Astrocyte of the spinal cord (primary cell): ENCODE results near the gene FCRL6.

Experiments
- DNase-seq: peaks from one replicate; pipeline ENCODE4 v3.0.0; 2011; ENCODE audit warnings: low read depth, low spot score
- H3K4me3 ChIP-seq: 2 replicates; pipeline ENCODE4 v1.5.1; 2011; ENCODE audit warnings: low read depth, mild to moderate bottlenecking, low read length, moderate library complexity
- CTCF ChIP-seq: IDR thresholded peaks from 2 replicates; pipeline ENCODE4 v1.5.1; 2012; ENCODE audit warnings: low read depth, mild to moderate bottlenecking, low read length, inconsistent platforms
- in situ Hi-C: cut with HindIII; loops from 2 replicates; pipeline ENCODE4 v1.10.0; 2017; ENCODE audit warnings: low sequenced_read_pairs

FCRL6 gene

GRCh38 chr1:159791461-159791860 is 10.7 kb upstream of the FCRL6 start:
- DNase-seq = no peak
- TF ChIP-seq CTCF = no peak
- H3K4me3 ChIP-seq = no peak overlapping the region
- in situ Hi-C loops = loop anchor here (25.0 kb wide), 1 partner anchor 96 kb away; no protein-coding TSS in a partner anchor

GRCh38 chr1:159795534-159795933 is 6.6 kb upstream of the FCRL6 start:
- H3K4me3 ChIP-seq = no peak overlapping the region
- TF ChIP-seq CTCF = no peak
- in situ Hi-C loops = loop anchor here (25.0 kb wide), 1 partner anchor 92 kb away; no protein-coding TSS in a partner anchor
- no peak for DNase-seq

- DNase-seq = peak; percentile 84
- peak; percentile 71 for TF ChIP-seq CTCF
- in situ Hi-C loops = loop anchor here (25.0 kb wide), 1 partner anchor 88 kb away; no protein-coding TSS in a partner anchor
- H3K4me3 ChIP-seq = no peak overlapping the region
Observed at GRCh38 chr1:159798893-159799292, 3.3 kb upstream of the FCRL6 start.

GRCh38 chr1:159799446-159799985 is 2.6 kb upstream of the FCRL6 start:
- no peak overlapping the region for H3K4me3 ChIP-seq
- in situ Hi-C loops = loop anchor here (25.0 kb wide), 1 partner anchor 88 kb away; no protein-coding TSS in a partner anchor
- TF ChIP-seq CTCF = no peak
- DNase-seq = no peak

- no peak for DNase-seq
- no peak overlapping the region for H3K4me3 ChIP-seq
- TF ChIP-seq CTCF = no peak
- in situ Hi-C loops = no loop called here
Observed at GRCh38 chr1:159800177-159800930, 1.8 kb upstream of the FCRL6 start.

- no peak for TF ChIP-seq CTCF
- in situ Hi-C loops = no loop called here
- no peak overlapping the region for H3K4me3 ChIP-seq
- DNase-seq = no peak
Observed at GRCh38 chr1:159803956-159804689, 2.0 kb downstream of the FCRL6 start.
